Hematopoietic multipotent progenitor cell treated with erythropoietin and hydrocortisone succinate and interleukin-3 and kit ligand, for 17 days (in vitro differentiated cells): ENCODE data around the gene MRPL52.
"Not testable (repeated sequence)": the region's sequence is repeated elsewhere in the genome, so short reads cannot be mapped to it uniquely, and the experiment has no call there.

Source experiments
- DNase-seq: peaks from one replicate; pipeline ENCODE4 v3.0.0-alpha.2; 2015; ENCODE audit warnings: low spot score

MRPL52 gene

GRCh38 chr14:22829661-22830442 is at the start of gene MRPL52:
Gene MRPL52 (plus strand): TSS chr14:22829887. CDS start chr14:22829913, 26 bp downstream.
- DNase-seq = peak; percentile 92

DNA sequence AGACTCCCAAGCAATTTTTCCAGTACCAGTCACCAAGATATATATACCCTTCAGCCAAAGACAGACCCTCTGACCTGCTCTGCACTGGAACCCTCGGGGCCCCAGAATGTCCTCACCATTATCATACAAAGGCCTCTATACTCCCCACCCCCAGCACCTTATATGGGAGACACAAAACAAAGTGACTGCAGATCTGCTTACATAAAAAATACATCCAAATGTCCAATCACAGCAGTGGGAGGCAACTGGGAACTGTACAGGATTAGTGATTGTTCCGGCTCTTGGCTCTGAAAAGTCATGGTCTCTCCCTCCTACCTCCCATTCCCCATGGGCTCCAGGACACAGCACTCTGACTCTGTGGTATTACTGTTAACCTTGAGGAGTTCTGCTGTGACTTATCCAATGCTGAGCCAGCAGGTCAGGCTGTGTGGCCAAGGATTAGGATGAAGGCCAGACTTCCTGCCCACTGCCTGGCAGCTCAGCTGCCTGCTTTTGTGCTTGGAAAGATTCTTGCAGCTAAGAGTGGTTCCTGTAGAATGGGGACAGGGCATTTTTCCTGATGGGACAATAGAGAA is 49.5 kb upstream of the MRPL52 start:
- no peak for DNase-seq

DNA sequence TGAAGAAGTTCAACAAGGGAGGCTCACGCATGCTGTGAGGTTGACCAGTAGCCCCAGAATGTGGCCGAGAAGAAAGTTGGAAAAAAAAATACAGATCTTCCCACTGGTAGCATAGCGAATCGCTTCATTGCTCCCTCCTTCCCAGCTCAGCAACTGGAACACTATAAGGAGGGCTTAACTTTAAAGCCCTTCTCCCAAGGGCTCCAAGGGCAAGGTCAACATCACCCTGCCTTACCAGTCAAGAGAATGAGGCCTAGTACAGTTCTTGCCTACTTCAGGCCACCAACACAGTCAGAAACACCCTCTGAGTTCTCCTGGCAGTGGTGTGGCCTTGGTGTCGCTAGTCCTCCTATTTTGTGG is 48.8 kb upstream of the MRPL52 start:
- no peak for DNase-seq

GRCh38 chr14:22781301-22781991 is 48.2 kb upstream of the MRPL52 start:
- no peak for DNase-seq

DNA sequence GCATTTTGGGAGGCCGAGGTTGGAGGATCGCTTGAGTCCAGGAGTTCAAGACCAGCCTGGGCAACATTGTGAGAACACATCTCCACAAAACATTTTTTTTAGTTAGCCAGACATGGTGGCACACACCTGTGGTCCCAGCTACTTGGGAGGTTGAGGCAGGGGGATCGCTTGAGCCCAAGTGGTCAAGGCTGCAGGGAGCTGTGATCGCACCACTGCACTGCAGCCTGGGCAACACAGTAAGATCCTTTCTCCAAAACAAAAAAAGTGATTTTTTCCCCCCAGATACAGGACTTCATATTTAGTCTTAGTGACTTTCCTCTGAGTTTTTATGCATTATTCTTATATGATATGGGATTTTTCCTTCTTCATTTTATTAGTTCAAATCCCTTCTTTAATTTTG is 43.0 kb upstream of the MRPL52 start:
- no peak for DNase-seq

DNA sequence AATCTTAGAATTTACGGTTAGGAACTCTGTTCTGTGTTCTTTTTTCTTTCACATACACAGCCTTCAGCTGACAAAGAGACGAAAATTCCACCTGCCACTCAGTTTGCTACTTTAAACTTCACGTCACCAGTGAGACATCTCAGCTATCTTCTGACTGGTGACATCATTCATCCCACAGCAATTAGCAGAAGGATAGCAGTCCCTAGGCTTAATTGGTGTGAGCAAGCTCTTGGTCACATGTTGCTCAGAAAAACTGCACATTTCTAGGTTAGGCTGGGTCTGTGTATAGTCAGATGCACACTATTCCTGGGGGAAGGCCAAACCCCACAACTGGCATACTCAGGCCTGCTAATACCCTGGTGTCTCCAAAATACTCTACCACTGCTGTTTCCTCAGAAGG is 38.4 kb upstream of the MRPL52 start:
- DNase-seq = no peak

- DNase-seq = no peak
Measured at GRCh38 chr14:22792158-22792557, 37.5 kb upstream of the MRPL52 start.

- not testable (repeated sequence) for DNase-seq
Measured at GRCh38 chr14:22793550-22793949, 36.1 kb upstream of the MRPL52 start.

DNA sequence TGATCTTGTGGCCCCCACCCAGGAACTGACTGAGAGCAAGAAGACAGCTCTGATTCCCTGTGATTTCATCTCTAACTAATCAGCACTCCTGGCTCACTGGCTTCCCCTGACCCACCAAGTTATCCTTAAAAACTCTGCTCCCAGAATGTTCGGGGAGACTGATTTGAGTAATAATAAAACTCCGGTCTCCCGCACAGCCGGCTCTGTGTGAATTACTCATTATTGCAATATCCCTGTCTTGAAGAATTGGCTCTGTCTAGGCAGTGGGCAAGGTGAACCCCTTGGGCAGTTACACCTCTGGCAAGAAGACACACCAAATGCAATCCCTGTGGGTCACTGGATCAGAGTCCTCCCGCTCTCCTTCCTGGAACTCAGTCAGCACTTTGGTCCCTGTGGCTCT is 35.7 kb upstream of the MRPL52 start:
- no peak for DNase-seq

DNA sequence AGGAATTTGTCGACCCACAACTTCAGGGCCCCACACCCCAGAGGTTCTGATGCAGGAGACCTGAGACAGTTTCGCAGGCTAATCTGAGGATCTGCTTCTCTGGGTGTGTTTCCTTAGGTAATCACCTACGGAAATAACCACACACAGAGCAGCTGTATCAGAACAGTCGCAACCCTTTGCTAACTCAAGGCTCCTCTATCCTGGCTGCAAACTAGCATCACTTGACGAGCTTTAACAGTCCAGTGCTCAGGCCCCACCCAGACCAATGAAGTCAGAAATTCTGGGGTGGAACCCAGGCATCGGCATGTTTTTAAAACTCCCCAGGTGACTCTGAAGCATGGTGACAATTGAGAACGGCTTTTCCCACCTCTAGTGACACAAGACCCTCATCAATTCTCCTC is 35.1 kb upstream of the MRPL52 start:
- DNase-seq = no peak

- no peak for DNase-seq
Measured at GRCh38 chr14:22796087-22796707, 33.5 kb upstream of the MRPL52 start.

DNA sequence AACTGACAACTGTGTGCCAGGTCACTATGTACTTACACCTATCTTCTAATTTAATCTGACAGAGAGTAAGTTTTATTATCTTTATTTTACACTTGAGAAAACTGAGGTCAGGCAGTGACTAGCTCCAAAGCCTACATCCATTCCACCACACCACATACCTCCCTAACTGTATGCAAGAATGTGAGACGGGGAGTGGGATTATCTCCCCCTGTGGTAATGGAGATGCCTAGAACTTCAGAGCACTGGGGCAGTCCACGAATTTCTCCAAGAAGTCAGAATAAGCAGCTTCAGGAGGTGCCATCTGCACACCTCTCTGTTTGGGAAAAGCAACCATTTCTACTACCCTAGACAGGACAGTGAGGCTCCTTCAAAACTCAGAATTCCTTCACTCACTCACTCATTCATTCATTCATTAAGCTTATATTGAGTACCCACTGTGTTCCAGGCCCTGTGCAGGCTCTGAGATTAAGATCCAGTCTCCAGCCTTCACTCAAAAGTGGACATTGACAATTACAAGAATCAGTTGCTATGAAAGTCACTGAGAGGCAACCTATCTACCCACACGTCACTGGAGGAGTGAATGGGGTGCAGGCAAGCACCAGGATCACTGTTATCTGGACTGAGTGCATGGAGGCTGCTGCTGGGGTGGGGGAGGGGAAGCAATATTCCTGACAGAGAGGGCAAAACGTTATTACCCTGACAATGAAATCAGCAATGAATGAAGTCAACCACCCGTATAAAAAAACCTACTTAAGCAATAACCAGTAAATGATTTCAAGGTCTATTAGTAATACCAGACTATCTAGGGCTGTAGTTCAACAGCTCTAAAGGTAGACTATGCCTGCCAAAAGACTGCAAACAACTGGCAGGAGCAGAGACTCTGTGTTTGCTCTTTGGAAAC is 32.4 kb upstream of the MRPL52 start:
- no peak for DNase-seq

DNA sequence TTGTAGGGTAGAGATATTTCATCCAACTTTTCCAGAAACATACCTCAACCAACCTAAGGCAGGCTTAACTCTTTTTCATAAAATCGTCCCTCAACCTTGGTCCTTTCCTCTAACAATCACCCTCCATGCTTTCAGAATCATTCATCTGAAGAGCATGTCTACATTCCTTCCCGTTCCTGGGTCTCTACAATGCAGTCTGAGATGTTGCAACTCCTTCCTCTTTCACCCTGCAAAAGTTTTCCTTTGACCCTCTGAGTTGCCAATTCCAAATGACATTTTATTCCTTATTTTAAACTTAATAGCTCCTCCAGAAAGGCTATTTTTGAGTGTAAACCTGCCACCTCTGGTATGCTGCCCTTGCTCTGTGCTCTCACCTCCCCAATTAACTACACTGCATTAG is 31.2 kb upstream of the MRPL52 start:
- DNase-seq = no peak

DNA sequence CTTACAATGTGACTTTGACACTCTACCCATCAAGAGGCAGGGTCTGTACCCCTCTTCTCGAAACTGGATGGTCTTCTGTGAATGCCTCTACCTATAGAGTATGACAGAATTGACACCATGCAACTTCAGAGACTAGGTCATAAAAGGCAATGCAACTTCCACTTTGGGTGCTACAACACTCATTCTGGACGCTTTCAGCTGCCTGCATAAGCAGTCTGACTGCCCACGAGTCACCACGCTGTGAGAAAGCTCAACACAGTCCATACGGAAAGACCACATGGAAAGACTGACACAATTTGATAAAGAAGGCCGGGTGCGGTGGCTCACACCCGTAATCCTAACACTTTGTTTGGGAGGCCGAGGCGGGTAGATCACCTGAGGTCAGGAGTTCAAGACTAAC is 29.3 kb upstream of the MRPL52 start:
- no peak for DNase-seq

DNA sequence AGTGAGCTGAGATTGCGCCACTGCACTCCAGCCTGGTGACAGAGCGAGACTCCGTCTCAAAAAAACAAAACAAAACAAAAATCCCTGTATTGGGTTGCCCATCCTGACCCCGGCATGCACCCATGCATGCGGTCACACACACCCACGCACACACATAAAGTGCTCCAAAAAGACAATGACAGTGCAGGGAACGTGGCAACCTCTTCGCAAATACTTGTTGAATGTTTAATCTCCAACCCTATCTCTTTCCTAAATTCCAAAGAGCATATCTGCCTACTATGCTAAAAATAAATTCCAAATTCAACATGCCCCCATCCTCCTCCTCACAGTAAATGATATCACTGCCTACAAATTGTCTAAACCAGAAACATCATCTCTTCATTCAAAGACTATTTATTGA is 28.0 kb upstream of the MRPL52 start:
- DNase-seq = no peak

DNA sequence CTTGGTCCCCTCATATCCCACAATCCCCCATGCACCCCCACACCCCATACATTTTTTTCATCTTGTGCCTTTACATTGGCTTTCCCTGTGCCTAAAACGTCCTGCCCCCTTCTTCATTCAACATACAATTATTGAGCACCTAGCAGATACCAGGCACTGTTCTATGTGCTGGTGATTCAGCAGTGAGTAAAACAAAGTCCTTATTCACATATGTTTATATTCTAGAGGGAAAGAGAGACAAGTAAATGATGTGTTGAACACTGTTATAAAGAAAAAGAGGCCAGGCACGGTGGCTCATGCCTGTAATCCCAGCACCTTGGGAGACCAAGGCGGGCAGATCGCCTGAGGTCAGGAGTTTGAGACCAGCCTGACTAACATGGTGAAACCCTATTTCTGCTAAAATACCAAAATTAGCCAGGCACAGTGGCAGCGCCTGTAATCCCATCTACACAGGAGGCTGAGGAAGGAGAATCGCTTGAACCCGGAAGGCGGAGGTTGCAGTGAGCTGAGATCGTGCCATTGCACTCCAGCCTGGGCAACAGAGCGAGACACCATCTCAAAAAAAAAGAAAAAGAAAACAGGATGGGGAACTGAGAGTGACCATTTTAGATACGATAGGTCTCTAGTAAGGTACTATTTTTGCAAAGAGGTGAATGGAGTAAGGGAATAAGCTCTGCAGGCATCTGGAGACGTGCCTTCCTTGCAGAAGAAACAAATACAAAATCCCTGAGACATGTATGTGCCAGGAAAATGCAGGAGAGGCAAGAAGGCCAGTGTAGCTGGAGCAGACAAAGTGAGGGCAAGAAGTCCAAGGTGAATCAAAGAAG is 26.6 kb upstream of the MRPL52 start:
- DNase-seq = no peak

GRCh38 chr14:22803687-22803974 is 26.1 kb upstream of the MRPL52 start:
- DNase-seq = no peak

DNA sequence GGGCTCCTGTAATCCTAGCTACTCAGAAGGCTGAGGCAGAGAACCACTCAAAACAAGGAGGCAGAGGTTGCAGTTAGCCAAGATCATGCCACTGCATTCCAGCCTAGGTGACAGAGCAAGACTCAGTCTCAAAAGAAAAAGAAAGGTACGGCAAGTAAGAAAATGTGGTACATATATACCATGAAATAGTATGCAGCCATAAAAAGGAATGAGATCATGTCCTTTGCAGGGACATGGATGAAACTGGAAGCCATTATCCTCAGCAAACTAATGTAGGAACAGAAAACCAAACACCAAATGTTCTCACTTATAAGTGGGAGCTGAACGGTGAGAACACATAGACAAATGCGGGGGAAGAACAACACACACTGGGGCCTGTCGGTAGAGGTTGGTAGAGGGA is 24.5 kb upstream of the MRPL52 start:
- DNase-seq = not testable (repeated sequence)

DNA sequence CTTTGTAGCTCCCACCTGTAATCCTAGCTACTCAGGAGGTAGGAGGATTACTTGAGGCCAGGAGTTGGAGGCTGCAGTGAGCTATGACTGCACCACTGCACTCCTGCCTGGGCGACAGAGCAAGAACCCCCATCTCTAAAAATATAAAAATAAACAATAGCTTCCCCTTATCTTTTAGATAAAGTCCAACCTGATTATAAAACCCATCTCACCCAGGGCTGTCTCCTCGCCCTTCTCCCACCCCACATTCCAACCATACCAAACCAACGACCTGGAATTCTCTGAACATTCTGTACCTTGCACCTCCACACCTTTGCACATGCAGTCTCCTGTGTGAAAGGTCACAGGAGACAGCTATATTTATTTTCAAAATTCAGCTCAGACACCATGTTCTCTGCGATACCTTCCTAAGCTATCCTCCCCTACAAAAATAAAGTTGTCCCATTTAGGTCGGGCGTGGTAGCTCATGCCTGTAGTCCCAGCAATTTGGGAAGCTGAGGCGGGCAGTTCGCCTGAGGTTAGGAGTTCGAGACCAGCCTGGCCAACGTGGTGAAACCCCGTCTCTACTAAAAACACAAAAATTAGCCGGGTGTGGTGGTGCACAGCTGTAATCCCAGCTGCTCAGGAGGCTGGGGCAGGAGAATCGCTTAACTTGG is 22.1 kb upstream of the MRPL52 start:
- no peak for DNase-seq

- no peak for DNase-seq
Measured at GRCh38 chr14:22808388-22809209, 21.1 kb upstream of the MRPL52 start.
